ENCODE measurements around the gene LSMEM2. TPM values are rescaled to one million over a fixed set of nuclear protein-coding genes. Genes with fewer than 3 reads are reported as not detected.

LSMEM2 gene
- total RNA-seq, 2 donors from 2014 or later = not detected

- ATAC-seq (ENCODE audit: insufficient number of reproducible peaks, low FRiP score, low read depth) (no peak), DNase-seq (ENCODE audit: low spot score) (no peak)
- H3K36me3 ChIP-seq = peaks cover 27% of the 10 kb centered on the region
- no peak overlapping the region for H3K27ac ChIP-seq
- no peak for TF ChIP-seq CTCF (IDR thresholded peaks at IDR 0.05)
- no peaks in the 10 kb centered on the region for H3K9me3 ChIP-seq
- peaks cover 5 to 9% of the 10 kb centered on the region in 2 donors for H3K4me1 ChIP-seq (ENCODE audit: control insufficient read depth in 1 of 2, low read depth in 2 of 2)
- H3K27me3 ChIP-seq (replicated peaks; ENCODE audit: insufficient read depth) = no peaks in the 10 kb centered on the region
- no peak overlapping the region for H3K4me3 ChIP-seq
Measured at GRCh38 chr3:50286322-50287227, 7.7 kb downstream of the LSMEM2 start.

- H3K27ac ChIP-seq = no peak overlapping the region
- H3K4me3 ChIP-seq = no peak overlapping the region
- peaks cover 5 to 10% of the 10 kb centered on the region in 2 donors for H3K4me1 ChIP-seq (ENCODE audit: control insufficient read depth in 1 of 2, low read depth in 2 of 2)
- no peak for ATAC-seq (ENCODE audit: insufficient number of reproducible peaks, low FRiP score, low read depth)
- peaks cover 27% of the 10 kb centered on the region for H3K36me3 ChIP-seq
- TF ChIP-seq CTCF (IDR thresholded peaks at IDR 0.05) = no peak
- H3K27me3 ChIP-seq (replicated peaks; ENCODE audit: insufficient read depth) = no peaks in the 10 kb centered on the region
- H3K9me3 ChIP-seq = no peaks in the 10 kb centered on the region
- DNase-seq (ENCODE audit: low spot score) = no peak
Measured at GRCh38 chr3:50287262-50287661, 8.4 kb downstream of the LSMEM2 start.

GRCh38 chr3:50288387-50289007 lies 9.6 kb downstream of the LSMEM2 start:
- peaks cover 8 to 20% of the 10 kb centered on the region in 2 donors for H3K4me1 ChIP-seq (ENCODE audit: control insufficient read depth in 1 of 2, low read depth in 2 of 2)
- no peak for DNase-seq (ENCODE audit: low spot score)
- TF ChIP-seq CTCF (IDR thresholded peaks at IDR 0.05) = no peak

GRCh38 chr3:50289130-50289529 lies 10.2 kb downstream of the LSMEM2 start:
- peaks cover 27% of the 10 kb centered on the region for H3K36me3 ChIP-seq
- H3K4me3 ChIP-seq = no peak overlapping the region
- DNase-seq (ENCODE audit: low spot score) = no peak
- H3K27ac ChIP-seq = no peak overlapping the region
- H3K9me3 ChIP-seq = no peaks in the 10 kb centered on the region
- peaks cover 8 to 21% of the 10 kb centered on the region in 2 donors for H3K4me1 ChIP-seq (ENCODE audit: control insufficient read depth in 1 of 2, low read depth in 2 of 2)
- ATAC-seq (ENCODE audit: insufficient number of reproducible peaks, low FRiP score, low read depth) = no peak
- no peak for TF ChIP-seq CTCF (IDR thresholded peaks at IDR 0.05)
- H3K27me3 ChIP-seq (replicated peaks; ENCODE audit: insufficient read depth) = no peaks in the 10 kb centered on the region

More at GRCh38 chr3:50288387-50289007, 9.6 kb downstream of the LSMEM2 start:
- H3K9me3 ChIP-seq = no peaks in the 10 kb centered on the region
- no peak overlapping the region for H3K27ac ChIP-seq
- H3K27me3 ChIP-seq (replicated peaks; ENCODE audit: insufficient read depth) = no peaks in the 10 kb centered on the region
- H3K36me3 ChIP-seq = peaks cover 27% of the 10 kb centered on the region
- no peak for ATAC-seq (ENCODE audit: insufficient number of reproducible peaks, low FRiP score, low read depth)
- H3K4me3 ChIP-seq = no peak overlapping the region

GRCh38 chr3:50290161-50290641 lies 11.3 kb downstream of the LSMEM2 start:
- no peaks in the 10 kb centered on the region for H3K27me3 ChIP-seq (replicated peaks; ENCODE audit: insufficient read depth)

More at GRCh38 chr3:50290161-50290641, 11.3 kb downstream of the LSMEM2 start:
- DNase-seq (ENCODE audit: low spot score) (no peak), ATAC-seq (ENCODE audit: insufficient number of reproducible peaks, low FRiP score, low read depth) (no peak)
- H3K4me1 ChIP-seq (ENCODE audit: control insufficient read depth in 1 of 2, low read depth in 2 of 2) = peaks cover 8 to 21% of the 10 kb centered on the region in 2 donors
- H3K9me3 ChIP-seq = no peaks in the 10 kb centered on the region
- H3K27ac ChIP-seq = no peak overlapping the region
- peaks cover 27% of the 10 kb centered on the region for H3K36me3 ChIP-seq
- no peak overlapping the region for H3K4me3 ChIP-seq
- TF ChIP-seq CTCF (IDR thresholded peaks at IDR 0.05) = no peak

Measured in thoracic aorta (tissue), 2 donors.